Upper lobe of right lung (tissue), 1 donor: ENCODE measurements around the gene CRYL1. TPM values are rescaled to one million over a fixed set of nuclear protein-coding genes. Genes with fewer than 3 reads are reported as not detected.

Experiments used
- ATAC-seq: fragments of 200-7000 bp; cut with Tn5 transposase; one replicate; pipeline ENCODE4 v1.9.1; 2020; ENCODE audit warnings: mild to moderate bottlenecking, moderate library complexity
- DNase-seq: peaks from one replicate; pipeline ENCODE4 v3.0.0-alpha.2; 2020
- H3K27ac ChIP-seq: fragments of 200-600 bp; one replicate; pipeline ENCODE4 v1.8.0; 2022
- H3K27me3 ChIP-seq: fragments of 200-600 bp; one replicate; pipeline ENCODE4 v1.8.0; 2022; ENCODE audit warnings: mild to moderate bottlenecking
- H3K36me3 ChIP-seq: fragments of 200-600 bp; one replicate; pipeline ENCODE4 v1.8.0; 2022
- H3K4me1 ChIP-seq: fragments of 200-600 bp; one replicate; pipeline ENCODE4 v1.8.0; 2022
- H3K4me3 ChIP-seq: fragments of 200-600 bp; one replicate; pipeline ENCODE4 v1.8.0; 2022; ENCODE audit warnings: mild to moderate bottlenecking
- H3K9me3 ChIP-seq: fragments of 200-600 bp; one replicate; pipeline ENCODE4 v1.8.0; 2022
- CTCF ChIP-seq: fragments of 200-600 bp; IDR thresholded peaks from one replicate; pipeline ENCODE4 v1.8.0; 2022; ENCODE audit warnings: antibody characterized with exemption
- intact Hi-C: fragments of 100-400 bp; cut with DNase I; formaldehyde crosslinking; loops from one replicate; pipeline ENCODE4 v1.11.0; 2022
- total RNA-seq: library from RNA; stranded (reverse); fragmentation: NEBNext Ultra II Directional; extraction: Animal tissue kit (Norgen Biotek cat#: 25700); gene quantifications from one replicate; pipeline ENCODE4 v1.2.1, GENCODE V29; 2021
- donor health status: DM: no; HTN: yes; CAD: no; lungs with severe emphysema.

The CRYL1 gene
- total RNA-seq, 1 donor from 2014 or later, result 28.5 TPM

GRCh38 chr13:20446900-20447299 lies 78.8 kb downstream of the CRYL1 start:
- no peaks in the 10 kb centered on the region for H3K36me3 ChIP-seq
- DNase-seq, result no peak
- H3K27me3 ChIP-seq, result no peaks in the 10 kb centered on the region
- H3K4me3 ChIP-seq, result no peak overlapping the region
- no peaks in the 10 kb centered on the region for H3K4me1 ChIP-seq
- no peak for TF ChIP-seq CTCF
- no peak for ATAC-seq
- intact Hi-C loops, result no loop called here
- H3K9me3 ChIP-seq, result peaks cover 12% of the 10 kb centered on the region
- no peak overlapping the region for H3K27ac ChIP-seq

- no peak overlapping the region for H3K4me3 ChIP-seq
- H3K36me3 ChIP-seq, result no peaks in the 10 kb centered on the region
- no peak overlapping the region for H3K27ac ChIP-seq
- no peaks in the 10 kb centered on the region for H3K27me3 ChIP-seq
- DNase-seq (no peak), ATAC-seq (no peak)
- intact Hi-C loops, result no loop called here
- H3K9me3 ChIP-seq, result peaks cover 12% of the 10 kb centered on the region
- H3K4me1 ChIP-seq, result no peaks in the 10 kb centered on the region
- TF ChIP-seq CTCF, result no peak
Measured at GRCh38 chr13:20446405-20446804, 79.3 kb downstream of the CRYL1 start.

GRCh38 chr13:20442798-20443381 lies 82.8 kb downstream of the CRYL1 start:
- no peak for DNase-seq
- Histone ChIP-seq H3K36me3 (no peaks in the 10 kb centered on the region), H3K9me3 (peaks cover 2% of the 10 kb centered on the region), H3K27ac (no peak overlapping the region), H3K27me3 (no peaks in the 10 kb centered on the region), H3K4me3 (no peak overlapping the region), H3K4me1 (no peaks in the 10 kb centered on the region)
- no peak for ATAC-seq
- intact Hi-C loops, result no loop called here
- TF ChIP-seq CTCF, result no peak

GRCh38 chr13:20442375-20442774 lies 83.3 kb downstream of the CRYL1 start:
- Histone ChIP-seq H3K36me3 (no peaks in the 10 kb centered on the region), H3K4me3 (no peak overlapping the region)

GRCh38 chr13:20441879-20442278 lies 83.8 kb downstream of the CRYL1 start:
- TF ChIP-seq CTCF, result no peak
- ATAC-seq, result no peak

More at GRCh38 chr13:20442375-20442774, 83.3 kb downstream of the CRYL1 start:
- DNase-seq (no peak), ATAC-seq (no peak)
- Histone ChIP-seq H3K27me3 (no peaks in the 10 kb centered on the region), H3K9me3 (no peaks in the 10 kb centered on the region), H3K4me1 (no peaks in the 10 kb centered on the region), H3K27ac (no peak overlapping the region)
- intact Hi-C loops, result no loop called here
- TF ChIP-seq CTCF, result no peak

GRCh38 chr13:20441056-20441455 lies 84.6 kb downstream of the CRYL1 start:
- no peak for DNase-seq
- TF ChIP-seq CTCF, result no peak
- Histone ChIP-seq H3K9me3 (no peaks in the 10 kb centered on the region), H3K36me3 (no peaks in the 10 kb centered on the region), H3K27ac (no peak overlapping the region), H3K27me3 (no peaks in the 10 kb centered on the region), H3K4me1 (no peaks in the 10 kb centered on the region), H3K4me3 (no peak overlapping the region)
- intact Hi-C loops, result no loop called here
- ATAC-seq, result no peak

More at GRCh38 chr13:20441879-20442278, 83.8 kb downstream of the CRYL1 start:
- Histone ChIP-seq H3K9me3 (no peaks in the 10 kb centered on the region), H3K36me3 (no peaks in the 10 kb centered on the region), H3K27me3 (no peaks in the 10 kb centered on the region), H3K4me3 (no peak overlapping the region), H3K27ac (no peak overlapping the region), H3K4me1 (no peaks in the 10 kb centered on the region)
- no peak for DNase-seq
- intact Hi-C loops, result no loop called here
